ENCODE data around the gene TMEM132A.

- no peak for TF ChIP-seq CTCF (IDR thresholded peaks at IDR 0.05; ENCODE audit: low read depth, low read length)
- TF ChIP-seq POLR2A (IDR thresholded peaks at IDR 0.05; ENCODE audit: extremely low read depth, insufficient read length), result no peak
- TF ChIP-seq MAX (IDR thresholded peaks at IDR 0.05; ENCODE audit: low read depth, low read length), result no peak
- TF ChIP-seq MYC (IDR thresholded peaks at IDR 0.05; ENCODE audit: low read depth, low read length), result no peak
Observed at GRCh38 chr11:60916669-60917206, 7.5 kb upstream of the TMEM132A start.

Data from NB4 (cell line).